ENCODE data around the gene LRRC8C. TPM values are rescaled to one million over a fixed set of nuclear protein-coding genes. Genes with fewer than 3 reads are reported as not detected.
A peak's percentile ranks its signal among the peaks of the same experiment; 100 is the strongest.

LRRC8C gene
- total and polyA plus RNA-seq, 10 of the 15 experiments (the other 5 are each of a cell fraction or from before 2014, with no cell fraction given): 2.3 to 16.3 (median 10.8) TPM

GRCh38 chr1:89757532-89757931, 124.6 kb downstream of the LRRC8C start:
- Histone ChIP-seq H3K4me3 (no peak overlapping the region), H3K27ac (ENCODE audit: control insufficient read depth, insufficient read depth) (no peak overlapping the region), H3K9ac (ENCODE audit: control insufficient read depth, insufficient read depth, low read length) (no peak overlapping the region), H3K9me3 (replicated peaks; ENCODE audit: control insufficient read depth, insufficient read depth, low read length) (no peaks in the 10 kb centered on the region), H3K27me3 (replicated peaks in 1 of 2; ENCODE audit: control insufficient read depth in 2 of 2, insufficient read depth in 2 of 2, low read length in 1 of 2) (no peaks in the 10 kb centered on the region), H3K4me1 (ENCODE audit: control insufficient read depth, insufficient read depth, low read length) (peaks cover 6% of the 10 kb centered on the region; the same call in 1 of the 2 replicates), H4K20me1 (ENCODE audit: control insufficient read depth, insufficient read depth) (no peaks in the 10 kb centered on the region), H2AFZ (ENCODE audit: control insufficient read depth, low read depth, low read length) (peak overlapping the region; percentile 62), H3K36me3 (ENCODE audit: control insufficient read depth in 2 of 2, insufficient read depth in 2 of 2, low read length in 1 of 2) (no peaks in the 10 kb centered on the region), H3K79me2 (ENCODE audit: control insufficient read depth, insufficient read depth, low read length) (no peaks in the 10 kb centered on the region), H3K4me2 (ENCODE audit: control insufficient read depth, insufficient read depth) (peak overlapping the region; percentile 61; the same call in 1 of the 2 replicates)
- no peak for TF ChIP-seq TBL1XR1 (IDR thresholded peaks at IDR 0.05; ENCODE audit: low read depth, low read length)
- TF ChIP-seq SPI1 (IDR thresholded peaks at IDR 0.05; ENCODE audit: borderline replicate concordance, insufficient read depth, low read depth, low read length): 0 out of 2 replicates have a peak, but pooled peaks have one; percentile 4
- no peak for TF ChIP-seq ZBTB11 (CRISPR knock-in tag; IDR thresholded peaks at IDR 0.05)
- TF ChIP-seq WRNIP1 (IDR thresholded peaks at IDR 0.05; ENCODE audit: borderline replicate concordance, low read depth, low read length): no peak
- TF ChIP-seq, protein P1, sequence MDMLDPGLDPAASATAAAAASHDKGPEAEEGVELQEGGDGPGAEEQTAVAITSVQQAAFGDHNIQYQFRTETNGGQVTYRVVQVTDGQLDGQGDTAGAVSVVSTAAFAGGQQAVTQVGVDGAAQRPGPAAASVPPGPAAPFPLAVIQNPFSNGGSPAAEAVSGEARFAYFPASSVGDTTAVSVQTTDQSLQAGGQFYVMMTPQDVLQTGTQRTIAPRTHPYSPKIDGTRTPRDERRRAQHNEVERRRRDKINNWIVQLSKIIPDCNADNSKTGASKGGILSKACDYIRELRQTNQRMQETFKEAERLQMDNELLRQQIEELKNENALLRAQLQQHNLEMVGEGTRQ (IDR thresholded peaks at IDR 0.05; ENCODE audit: borderline replicate concordance, low read depth, low read length): no peak
- peak; percentile 60 for TF ChIP-seq GABPA (IDR thresholded peaks at IDR 0.05; ENCODE audit: low read depth)
- TF ChIP-seq ETV6 (conservative IDR thresholded peaks at IDR 0.05 in 1 of 2, IDR thresholded peaks at IDR 0.05 in 1 of 2; ENCODE audit: borderline replicate concordance in 1 of 2, low read depth in 1 of 2): peak in 1 of 2 experiments; percentile 55; a peak in 1 of 4 replicates
- no peak for TF ChIP-seq MTA2 (IDR thresholded peaks at IDR 0.05; ENCODE audit: low read depth)
- in situ Hi-C loops (cut with MboI): loop anchor here (5.0 kb wide), 1 partner anchor 130 kb away; no protein-coding TSS in a partner anchor
- CTCF ChIA-PET: interaction anchor here (1.2 to 15.8 kb wide), 3 partner anchors 36 to 146 kb away, joined by 3 to 369 read pairs (median 6); partner anchors contain the start of gene LRRC8C
- no peak for FAIRE-seq
- intact Hi-C loops (cut with micrococcal nuclease; ENCODE audit: unreplicated experiment): no loop called here
- POLR2A ChIA-PET: no interaction called here
- RAD21 ChIA-PET (ENCODE audit: unreplicated experiment): interaction anchor here (1.0 to 16.6 kb wide), 5 partner anchors 10 to 125 kb away, joined by 3 to 302 read pairs (median 4); partner anchors contain the start of gene LRRC8C
- no TSS peak for BruUV-seq (replicated peaks)
- no peak for DNase-seq (ENCODE audit: low read depth, low spot score)
- SMC1A ChIA-PET (ENCODE audit: uncharacterized antibody, unreplicated experiment): interaction anchor here (0.6 to 18.1 kb wide), 9 partner anchors 16 to 804 kb away, joined by 3 to 391 read pairs (median 4); partner anchors contain the start of gene LRRC8C
- WGBS (ENCODE audit: insufficient coverage, insufficient replicate concordance, low lambda C conversion rate, missing lambda C conversion rate): 33% methylated on average over 5 of the region's 5 CpGs
- ATAC-seq: peak; percentile 53
